GM18498 (cell line): ENCODE data around the gene MRGPRD.
"Not testable (repeated sequence)": the region's sequence is repeated elsewhere in the genome, so short reads cannot be mapped to it uniquely, and the experiment has no call there.

ENCODE experiments used
- ATAC-seq: cut with Tn5 transposase; IDR thresholded peaks from one replicate; pipeline ENCODE4 v1.9.1; 2021; ENCODE audit warnings: mild to moderate bottlenecking, moderate library complexity; ENCODE audit not compliant: unreplicated experiment

Gene MRGPRD

DNA sequence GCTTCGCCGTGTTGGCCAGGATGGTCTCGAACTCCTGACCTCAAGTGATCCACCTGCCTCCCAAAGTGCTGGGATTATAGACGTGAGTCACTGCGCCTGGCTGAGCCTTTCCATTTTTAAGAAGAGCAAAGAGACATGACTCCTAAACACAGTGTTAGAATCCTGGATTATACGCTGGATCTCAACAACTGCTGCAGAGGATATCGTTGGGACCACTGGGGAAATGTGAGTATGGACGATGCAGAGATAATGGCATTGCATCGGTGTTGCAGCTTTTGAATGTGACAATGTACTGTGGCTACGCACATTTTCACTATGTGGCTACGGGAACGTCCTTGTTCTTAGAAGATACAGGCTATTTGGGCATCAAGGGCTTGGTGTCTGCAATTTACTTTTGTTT lies 26.0 kb upstream of the MRGPRD start:
- no peak for ATAC-seq

DNA sequence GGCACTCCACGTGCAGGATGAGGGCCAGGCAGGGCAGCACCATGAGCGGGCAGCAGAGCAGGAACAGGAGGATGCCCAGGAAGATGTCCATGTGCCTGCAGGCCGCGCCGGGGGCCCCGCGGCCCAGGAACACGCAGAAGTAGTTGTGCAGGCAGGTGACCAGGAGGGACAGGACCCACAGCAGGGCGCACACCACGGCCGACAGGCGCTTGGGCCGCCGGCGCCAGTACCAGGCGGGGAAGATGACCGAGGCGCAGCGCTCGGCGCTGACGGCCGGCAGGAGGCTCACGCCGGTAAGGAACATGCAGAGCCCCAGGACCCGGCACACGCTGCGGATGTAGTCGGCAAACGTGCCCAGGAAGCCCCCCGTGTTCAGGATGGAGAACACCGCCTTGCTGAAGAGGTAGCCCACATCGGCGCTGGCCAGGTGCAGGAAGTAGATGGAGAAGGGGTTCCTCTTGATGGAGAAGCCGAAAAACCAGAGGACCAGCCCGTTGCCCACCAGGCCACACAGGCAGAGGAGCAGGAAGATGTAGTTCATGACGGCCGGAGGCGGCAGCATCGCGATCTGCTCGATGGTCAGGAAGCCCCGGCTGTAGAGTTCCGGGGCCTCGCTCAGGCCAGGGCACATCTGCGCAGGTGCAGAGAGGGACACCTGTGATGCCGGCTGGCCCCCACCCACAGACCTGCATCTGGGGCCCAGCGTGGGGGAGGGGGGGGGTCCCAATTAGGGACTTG lies 25.0 kb upstream of the MRGPRD start:
- ATAC-seq: no peak

DNA sequence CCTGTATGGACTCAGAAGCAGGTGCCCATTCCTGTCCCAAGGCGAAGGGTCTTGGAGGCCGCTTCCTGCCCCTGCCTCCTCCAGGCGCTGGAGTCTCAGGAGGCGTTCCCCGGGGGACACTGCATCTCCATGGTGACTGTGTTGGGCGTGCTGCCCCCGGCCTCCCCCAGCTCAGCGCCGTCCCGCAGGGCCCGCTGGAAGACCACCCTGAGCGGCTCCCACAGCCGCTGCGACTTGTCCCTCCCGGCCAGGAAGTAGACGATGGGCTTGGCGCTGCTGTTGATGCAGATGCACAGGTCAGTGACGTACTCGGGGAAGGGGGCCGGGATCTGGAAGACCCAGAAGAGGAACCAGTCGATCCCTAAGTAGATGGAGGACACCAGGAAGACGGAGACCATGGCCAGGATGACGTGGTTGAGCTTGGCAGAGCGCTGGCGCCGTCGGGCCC lies 24.4 kb upstream of the MRGPRD start:
- no peak for ATAC-seq

DNA sequence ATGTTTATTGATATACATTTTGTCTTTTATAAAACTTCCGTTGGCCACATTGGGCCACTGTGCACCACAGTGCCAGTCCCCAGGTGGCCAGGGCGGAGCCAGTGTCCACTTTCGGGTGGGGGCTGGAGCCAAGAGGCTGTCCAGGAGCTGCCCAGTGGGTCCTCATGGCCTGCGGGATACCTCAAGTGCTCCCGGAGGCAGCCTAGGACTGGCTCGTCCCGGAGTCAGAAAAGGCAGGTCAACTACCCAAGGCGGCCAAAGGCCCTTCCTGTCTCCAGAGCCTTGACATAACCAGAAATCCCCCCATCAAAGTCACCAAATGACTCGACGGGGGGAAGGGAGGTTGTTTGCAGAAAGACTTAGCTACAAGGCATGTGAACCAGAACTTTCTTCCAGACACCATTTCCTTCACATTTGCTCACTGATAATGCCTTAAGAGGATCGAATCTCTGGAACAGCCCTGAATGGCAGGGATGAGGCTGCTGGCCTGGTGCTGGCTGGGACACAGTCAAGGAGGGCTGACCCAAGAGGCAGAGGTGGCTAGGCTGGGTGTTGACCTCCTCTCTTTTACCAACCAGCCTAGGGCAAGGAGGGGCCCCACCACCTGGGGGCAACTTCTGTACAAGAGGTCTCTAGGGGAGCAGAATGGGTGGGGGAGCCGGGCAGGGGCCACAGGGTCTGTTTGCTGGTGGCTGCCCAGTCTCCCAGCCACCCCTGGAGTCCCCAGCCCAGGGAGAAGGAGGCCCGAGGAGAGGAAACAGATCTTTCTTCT lies 23.8 kb upstream of the MRGPRD start:
- ATAC-seq: no peak

DNA sequence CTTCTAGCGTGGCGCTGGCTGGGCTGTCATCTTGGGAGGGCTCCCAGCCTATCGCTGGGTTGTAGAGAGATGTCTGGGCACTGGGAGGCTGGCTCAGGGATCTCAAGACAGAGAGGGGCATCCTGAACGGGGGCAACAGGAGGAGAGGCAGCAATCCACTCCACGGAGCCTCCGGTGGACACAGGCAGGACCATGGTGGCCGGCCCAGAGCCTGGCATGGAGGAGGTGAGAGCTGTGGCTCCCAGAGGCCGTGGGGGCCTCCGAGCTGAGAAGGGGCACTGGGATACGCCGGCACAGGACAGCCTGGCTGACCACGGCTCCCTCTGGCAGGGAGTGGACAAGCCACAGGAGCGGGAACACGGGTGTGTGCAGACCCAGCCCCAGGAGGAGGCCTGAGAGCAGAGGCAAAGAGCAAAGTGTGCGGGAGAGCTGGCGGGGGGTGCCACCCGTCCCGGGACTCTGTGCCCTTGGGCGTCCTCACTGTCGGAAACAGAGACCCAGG lies 23.1 kb upstream of the MRGPRD start:
- ATAC-seq: no peak

DNA sequence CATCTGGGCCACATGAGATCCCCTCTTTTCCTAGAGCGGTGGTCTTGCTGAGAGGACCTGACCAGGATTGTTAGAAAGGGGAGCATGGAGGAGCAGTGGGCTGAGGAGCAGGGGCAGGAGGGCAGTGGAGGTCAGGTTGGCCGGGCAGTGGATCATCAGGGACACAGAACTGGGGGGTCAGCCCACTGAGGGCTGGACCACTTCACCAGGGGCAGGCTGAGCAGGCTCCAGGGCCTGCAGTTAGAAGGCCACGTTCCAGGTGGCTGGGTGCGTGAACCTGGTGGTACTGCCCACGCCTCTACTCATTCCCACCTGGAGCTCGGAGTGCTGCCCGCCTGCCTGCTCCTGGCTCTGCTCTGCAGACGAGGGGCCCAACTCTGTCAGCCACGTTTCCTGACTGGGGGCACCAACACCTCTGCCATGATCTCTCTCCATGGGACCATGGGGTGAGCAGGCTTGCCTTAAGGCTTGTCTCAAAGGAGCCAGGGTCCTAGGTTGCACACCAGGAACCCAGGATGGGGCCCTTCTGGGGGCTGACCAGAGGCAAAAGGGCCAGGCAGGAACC lies 22.6 kb upstream of the MRGPRD start:
- ATAC-seq: no peak

DNA sequence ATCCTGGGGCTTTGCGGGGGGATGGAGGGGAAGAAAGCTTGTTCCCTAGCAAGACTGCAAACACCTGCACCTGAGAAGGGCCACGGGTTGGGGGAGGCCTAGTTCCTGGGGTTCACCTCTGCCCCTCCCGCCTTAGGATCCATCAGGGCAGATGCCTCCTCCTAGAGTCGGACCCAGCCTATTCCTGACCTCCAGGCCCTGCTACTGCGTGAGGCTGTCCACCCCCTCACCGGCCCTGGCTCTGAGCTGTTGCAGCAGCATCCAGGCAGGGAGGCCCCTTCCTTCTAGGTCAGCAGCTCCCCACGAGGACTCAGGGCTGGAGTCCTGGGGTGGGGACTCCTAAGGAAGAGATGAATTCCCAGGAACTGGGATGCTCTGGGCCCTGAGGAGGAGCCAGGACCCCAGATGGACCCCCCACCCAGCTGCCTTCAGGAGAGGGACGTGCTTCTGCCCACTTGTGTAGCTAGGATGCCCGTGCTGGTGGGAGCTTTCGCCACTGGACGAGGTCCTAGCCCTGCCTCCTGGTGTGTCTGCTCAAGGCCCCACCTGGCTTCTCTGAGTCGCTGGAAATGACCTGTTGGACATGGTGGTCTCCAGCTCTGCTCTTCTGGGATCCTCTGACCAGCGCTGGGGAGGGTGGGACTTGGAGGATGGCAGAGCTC lies 21.9 kb upstream of the MRGPRD start:
- no peak for ATAC-seq

DNA sequence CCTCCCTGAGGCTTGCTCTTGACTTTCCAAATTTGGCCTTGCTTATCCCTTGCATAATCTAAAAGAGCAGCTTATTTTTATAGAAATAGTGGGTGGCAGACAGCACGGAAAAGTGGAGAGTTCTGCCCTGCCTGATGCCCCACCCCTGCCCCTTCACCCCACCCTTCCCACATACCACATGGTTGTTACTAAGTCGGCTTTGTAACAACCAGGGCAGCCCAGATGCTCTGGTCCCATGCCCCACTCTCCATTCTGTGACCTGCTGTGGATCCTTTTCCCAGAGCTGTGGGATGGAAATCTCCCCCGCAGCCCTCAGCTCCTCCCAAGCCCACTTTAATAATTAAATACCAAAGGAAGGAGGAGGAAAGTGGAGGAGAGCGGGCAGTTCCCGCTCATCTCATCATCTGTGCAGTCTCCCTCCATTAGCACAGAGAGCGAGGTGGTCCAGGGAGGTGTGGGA lies 21.4 kb upstream of the MRGPRD start:
- ATAC-seq: no peak

DNA sequence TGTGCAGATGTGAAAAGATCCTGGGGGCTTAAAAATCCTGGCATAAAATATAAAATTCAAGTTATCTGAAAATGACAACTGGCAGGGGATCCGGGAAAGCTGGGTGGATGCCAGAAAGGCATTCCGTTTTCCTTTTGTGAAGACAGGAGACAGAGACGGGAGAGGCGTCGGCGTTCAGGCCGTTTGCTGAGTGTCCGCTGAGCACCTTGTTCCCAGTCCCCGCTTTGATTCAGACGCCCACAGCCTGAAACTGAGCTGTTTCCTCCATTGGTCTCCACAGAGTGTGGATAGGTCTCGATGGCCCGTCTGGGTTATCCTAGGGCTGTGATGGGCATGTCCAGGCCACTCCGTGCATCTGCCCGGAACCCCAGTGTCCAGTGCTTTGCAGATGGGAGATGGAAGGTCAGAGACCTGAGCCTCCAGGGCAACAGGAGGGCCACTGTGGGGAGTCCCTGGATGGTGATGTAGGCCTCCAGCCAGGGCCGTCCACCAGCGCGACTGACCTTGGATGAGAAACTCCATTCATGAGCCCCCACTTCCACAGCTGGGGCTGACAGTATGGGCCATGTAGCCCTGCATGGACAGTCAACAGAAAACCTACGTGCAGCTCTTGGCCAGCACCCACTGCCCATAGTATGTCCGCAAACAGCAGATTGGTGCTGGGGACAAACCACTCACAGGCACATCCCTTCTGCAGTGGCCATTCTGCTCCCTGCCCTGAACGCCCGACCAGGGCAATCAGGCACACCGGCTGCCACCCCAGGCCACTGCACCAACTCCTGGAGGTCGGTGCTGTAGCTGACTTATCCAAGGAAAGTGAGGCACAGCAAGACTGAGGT lies 20.7 kb upstream of the MRGPRD start:
- ATAC-seq: no peak

DNA sequence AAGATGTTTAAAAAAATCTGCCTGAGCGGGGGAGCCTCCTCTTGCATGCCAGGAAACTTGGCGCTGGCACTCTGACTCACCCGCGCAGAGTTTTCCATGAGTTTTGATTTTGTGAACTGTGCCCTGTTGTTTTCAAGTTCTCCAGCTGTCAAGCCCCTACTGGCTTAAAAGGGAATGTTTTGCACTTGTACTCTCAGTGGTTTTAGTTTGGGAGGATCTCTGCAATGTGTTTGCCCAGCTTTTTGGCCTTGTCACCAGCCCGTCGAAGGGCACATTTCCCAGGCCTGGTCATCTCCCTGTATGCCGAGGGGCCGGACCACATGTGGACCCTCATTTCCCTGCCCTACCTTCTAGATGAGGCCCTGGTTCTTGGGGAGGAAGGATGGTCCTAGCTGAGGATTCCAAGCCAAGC lies 20.1 kb upstream of the MRGPRD start:
- no peak for ATAC-seq

DNA sequence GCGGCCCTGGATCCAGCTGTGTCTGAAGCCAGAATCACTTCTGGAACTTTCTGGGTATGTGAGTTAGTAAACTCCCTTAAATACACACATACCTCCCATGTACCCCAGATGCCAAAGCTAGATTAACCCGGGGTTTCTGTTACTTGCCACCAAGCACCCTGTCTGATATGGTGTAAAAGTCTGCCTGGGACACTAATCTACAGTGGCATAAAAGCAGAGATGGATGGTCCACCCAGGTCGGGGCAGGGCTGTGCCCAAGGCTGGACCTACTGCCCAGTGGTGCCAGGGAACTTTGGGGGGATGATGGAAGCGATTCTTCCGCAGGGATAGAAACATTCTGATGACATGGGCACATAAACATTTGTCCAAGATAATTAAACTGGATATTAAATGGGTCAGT lies 19.6 kb upstream of the MRGPRD start:
- no peak for ATAC-seq

DNA sequence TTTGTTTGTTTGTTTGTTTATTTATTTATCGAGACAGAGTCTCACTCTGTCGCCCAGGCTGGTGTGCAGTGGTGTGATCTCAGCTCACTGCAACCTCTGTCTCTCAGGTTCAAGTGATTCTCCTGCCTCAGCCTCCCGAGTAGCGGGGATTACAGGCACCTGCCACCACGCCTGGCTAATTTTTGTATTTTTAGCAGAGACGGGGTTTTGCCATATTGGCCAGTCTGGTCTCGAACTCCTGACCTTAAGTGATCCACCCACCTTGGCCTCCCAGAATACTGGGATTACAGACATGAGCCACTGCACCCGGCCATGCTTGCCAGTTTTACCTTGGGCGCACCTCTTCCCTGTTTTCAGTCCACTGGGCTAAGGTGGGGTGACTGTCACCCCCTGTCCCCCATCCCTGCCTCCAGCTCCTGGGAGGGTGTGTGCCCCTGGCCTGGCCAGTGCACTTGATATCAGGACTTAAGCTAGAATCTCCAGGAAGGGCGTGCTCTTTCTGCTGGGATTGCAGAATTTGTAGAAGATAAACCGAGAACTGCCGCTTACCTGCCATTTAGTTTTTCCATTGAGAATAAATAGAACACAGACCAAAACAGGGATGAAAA lies 19.1 kb upstream of the MRGPRD start:
- ATAC-seq: not testable (repeated sequence)

DNA sequence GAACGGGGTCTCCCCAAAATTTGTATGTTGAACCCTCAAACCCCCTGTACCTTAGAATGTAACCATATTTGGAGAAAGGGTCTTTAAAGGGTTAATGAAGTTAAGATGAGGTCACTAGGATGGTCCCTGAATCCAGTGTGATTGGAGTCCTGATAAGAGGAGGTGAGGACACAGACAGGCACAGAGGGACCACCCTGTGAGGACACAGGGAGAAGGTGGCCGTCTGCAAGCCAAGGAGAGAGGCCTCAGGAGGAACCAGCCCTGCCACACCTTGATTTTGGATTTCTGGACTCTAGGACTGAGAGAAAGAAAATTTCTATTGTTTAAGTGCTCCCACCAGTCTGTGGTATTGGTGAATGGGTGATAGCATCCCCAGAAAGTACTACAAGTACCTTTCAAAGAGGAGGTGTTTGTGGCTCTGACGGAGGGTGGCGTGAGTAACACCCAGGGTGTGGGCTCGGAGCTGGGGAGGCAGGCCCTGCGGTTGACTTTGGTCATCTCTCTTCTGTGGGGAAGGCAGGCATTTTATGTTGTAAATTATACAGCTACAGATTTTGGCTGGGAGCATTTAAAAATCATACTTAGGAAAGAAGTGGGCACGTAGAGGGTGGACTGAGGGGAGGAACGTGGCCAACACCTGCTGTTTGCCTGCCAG lies 18.4 kb upstream of the MRGPRD start:
- no peak for ATAC-seq

DNA sequence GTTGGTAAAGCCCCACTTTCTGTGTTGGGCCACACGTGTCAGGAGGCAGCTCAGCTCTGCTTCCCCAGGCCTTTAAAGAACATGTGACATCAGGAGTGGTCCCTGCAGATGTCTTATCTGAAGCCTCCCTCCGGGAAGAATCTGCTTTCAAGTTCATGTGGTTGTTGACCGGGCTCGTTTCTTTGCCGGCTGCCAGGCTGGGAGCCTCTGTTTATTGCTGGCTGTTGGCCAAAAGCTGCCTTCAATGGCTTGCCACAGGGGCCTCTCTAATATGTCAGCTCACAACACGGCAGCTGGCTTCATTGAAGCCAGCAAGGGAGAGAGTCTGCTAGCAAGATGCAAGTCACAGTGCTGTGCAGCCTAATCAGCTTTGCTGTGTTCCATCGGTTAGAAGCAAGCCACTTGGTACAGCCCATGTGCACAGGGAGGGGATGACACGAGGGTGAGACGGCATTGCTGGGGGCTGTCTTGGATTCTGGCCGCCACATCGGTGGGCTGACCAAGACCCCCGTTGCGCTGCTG lies 17.7 kb upstream of the MRGPRD start:
- ATAC-seq: no peak

DNA sequence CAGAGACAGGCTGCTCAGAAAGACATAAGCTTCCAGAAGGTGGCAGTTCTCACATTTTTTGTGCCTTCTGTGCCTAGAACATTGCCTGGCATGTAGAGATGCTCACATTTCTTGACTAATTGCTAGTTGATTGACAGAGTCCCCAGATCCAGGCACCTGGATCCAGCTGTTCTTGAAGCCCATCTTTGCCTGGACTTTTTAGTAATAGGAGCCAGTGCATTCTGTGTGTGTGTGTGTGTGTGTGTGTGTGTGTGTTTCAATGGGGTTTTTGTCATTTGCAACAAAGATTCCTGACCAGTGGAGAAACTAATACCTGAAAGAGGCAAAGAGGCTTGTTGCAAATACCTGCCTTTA lies 17.2 kb upstream of the MRGPRD start:
- no peak for ATAC-seq

DNA sequence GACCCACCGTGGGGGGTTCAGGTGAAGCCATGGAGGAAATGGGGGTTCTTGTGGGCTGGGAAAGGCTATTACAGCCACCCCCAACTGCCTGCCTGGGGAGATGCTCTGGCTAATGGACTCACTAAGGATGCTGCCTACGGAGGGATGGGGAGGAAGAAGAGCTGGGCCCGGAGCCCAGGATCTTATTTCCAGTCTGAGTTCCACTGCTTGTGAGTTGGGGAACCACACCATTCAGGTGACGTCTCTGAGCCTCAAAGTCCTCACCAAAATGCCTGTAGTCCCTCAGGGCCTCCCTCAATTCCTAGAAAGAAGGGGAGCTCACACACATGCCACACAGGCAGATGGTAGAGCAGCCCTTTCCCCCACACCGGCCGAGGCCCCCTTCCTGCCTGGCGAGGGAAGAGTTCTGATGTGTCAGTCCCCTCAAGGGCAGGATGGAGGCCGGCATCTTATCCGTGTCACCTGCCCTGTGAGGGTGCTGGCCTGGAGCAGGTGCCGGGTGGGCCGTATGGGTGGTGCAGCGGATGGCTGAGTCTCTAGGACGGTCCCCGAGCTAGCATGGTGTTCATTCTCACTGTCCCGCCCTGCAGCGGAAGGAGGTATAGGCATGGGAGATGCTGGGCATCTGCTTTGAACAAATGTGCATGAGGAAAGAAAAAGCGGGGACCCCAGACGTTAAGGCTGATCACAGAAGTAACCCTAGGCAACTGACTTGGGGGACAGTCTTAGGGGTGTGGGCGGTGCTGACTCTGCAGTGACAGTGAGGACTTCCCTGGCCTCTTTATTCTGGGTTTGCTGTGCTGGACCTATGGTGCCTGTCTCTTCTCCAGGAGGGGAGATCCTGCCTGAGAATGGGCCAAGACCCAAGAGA lies 16.6 kb upstream of the MRGPRD start:
- no peak for ATAC-seq

DNA sequence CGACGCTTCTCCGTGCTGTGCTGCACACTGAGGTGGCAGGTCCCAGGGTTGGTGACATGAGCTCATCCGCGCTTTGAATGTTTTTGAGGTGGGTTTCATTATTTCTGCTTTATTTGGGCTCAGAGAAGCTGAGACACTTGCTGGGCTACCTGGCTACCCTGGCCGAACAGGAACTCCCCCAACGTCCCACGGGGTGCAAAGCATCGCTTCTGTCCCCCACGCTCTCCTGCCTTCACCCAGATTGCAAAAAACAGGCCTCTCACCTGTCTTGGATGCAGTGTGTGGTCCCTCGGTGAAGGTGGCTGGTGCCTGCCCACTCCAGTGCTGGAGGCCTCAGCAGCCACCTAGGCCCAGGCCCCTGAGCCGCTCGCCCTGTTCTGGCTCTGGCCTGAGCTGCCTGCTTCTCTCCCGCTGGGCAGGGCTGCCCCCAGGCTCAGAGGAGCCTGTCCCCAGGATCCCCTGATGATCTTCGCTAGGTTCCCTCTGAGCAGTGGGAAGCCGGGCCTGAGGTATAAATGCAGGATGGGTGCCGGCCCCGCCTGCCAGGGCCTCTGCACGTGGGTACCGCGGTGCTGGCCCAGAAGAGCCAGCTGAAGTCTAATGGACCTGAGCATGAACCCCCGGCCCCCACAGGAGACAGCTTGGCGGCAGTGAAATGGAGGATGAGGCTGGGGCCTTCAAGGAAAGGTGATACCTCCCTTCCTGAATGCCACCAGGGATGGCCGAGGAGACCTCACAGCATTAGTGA lies 15.8 kb upstream of the MRGPRD start:
- ATAC-seq: no peak

DNA sequence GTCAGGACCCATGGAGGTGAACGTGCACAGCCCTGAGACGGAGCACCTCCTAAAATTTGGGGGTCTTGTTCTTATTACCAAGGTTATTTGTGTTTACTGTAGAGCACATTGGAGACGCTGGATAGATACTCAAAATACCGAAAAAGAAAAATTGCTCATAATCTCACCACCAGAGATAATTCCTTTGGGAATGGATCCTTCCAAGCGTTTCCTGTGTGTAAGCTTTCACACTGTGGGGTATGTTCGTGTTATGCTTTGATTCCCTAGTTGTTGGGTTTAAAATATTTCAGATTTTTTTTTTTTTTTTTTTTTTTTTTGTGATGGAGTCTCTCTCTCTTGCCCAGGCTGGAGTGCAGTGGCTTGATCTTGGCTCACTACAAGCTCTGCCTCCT lies 14.1 kb upstream of the MRGPRD start:
- no peak for ATAC-seq
